ENCODE results near the gene WDFY4.

Gene WDFY4

GRCh38 chr10:48758411-48758810, 73.7 kb downstream of the WDFY4 start:
- in situ Hi-C loops (cut with HindIII; ENCODE audit: low sequenced_read_pairs), result no loop called here
- no peak for TF ChIP-seq CTCF (IDR thresholded peaks at IDR 0.05; ENCODE audit: low read depth, low read length, missing control alignments)
- no peak for DNase-seq (ENCODE audit: low read depth)
- no peak overlapping the region for H3K4me3 ChIP-seq (ENCODE audit: low read depth, low read length)

- H3K4me3 ChIP-seq (ENCODE audit: low read depth, low read length), result no peak overlapping the region
- TF ChIP-seq CTCF (IDR thresholded peaks at IDR 0.05; ENCODE audit: low read depth, low read length, missing control alignments), result no peak
- in situ Hi-C loops (cut with HindIII; ENCODE audit: low sequenced_read_pairs), result no loop called here
- no peak for DNase-seq (ENCODE audit: low read depth)
Observed at GRCh38 chr10:48759113-48759901, 74.6 kb downstream of the WDFY4 start.

- DNase-seq (ENCODE audit: low read depth), result no peak
- H3K4me3 ChIP-seq (ENCODE audit: low read depth, low read length), result no peak overlapping the region
- no peak for TF ChIP-seq CTCF (IDR thresholded peaks at IDR 0.05; ENCODE audit: low read depth, low read length, missing control alignments)
- in situ Hi-C loops (cut with HindIII; ENCODE audit: low sequenced_read_pairs), result no loop called here
Observed at GRCh38 chr10:48760983-48761382, 76.3 kb downstream of the WDFY4 start.

- H3K4me3 ChIP-seq (ENCODE audit: low read depth, low read length), result no peak overlapping the region
- in situ Hi-C loops (cut with HindIII; ENCODE audit: low sequenced_read_pairs), result no loop called here
- TF ChIP-seq CTCF (IDR thresholded peaks at IDR 0.05; ENCODE audit: low read depth, low read length, missing control alignments), result no peak
- no peak for DNase-seq (ENCODE audit: low read depth)
Observed at GRCh38 chr10:48762064-48763042, 77.7 kb downstream of the WDFY4 start.

- DNase-seq (ENCODE audit: low read depth), result no peak
- H3K4me3 ChIP-seq (ENCODE audit: low read depth, low read length), result no peak overlapping the region
- TF ChIP-seq CTCF (IDR thresholded peaks at IDR 0.05; ENCODE audit: low read depth, low read length, missing control alignments), result no peak
- in situ Hi-C loops (cut with HindIII; ENCODE audit: low sequenced_read_pairs), result no loop called here
Observed at GRCh38 chr10:48763403-48763965, 78.8 kb downstream of the WDFY4 start.

- TF ChIP-seq CTCF (IDR thresholded peaks at IDR 0.05; ENCODE audit: low read depth, low read length, missing control alignments), result no peak
- DNase-seq (ENCODE audit: low read depth), result no peak
- in situ Hi-C loops (cut with HindIII; ENCODE audit: low sequenced_read_pairs), result no loop called here
Observed at GRCh38 chr10:48764486-48764885, 79.8 kb downstream of the WDFY4 start.

More at GRCh38 chr10:48764486-48764885, 79.8 kb downstream of the WDFY4 start:
- H3K4me3 ChIP-seq (ENCODE audit: low read depth, low read length), result no peak overlapping the region
